Right ventricle myocardium inferior (tissue), 1 donor: Measurements from ENCODE around the gene WBP1L. TPM values are rescaled to one million over a fixed set of nuclear protein-coding genes. Genes with fewer than 3 reads are reported as not detected.
"Not testable (repeated sequence)": the region's sequence is repeated elsewhere in the genome, so short reads cannot be mapped to it uniquely, and the experiment has no call there.

Source experiments
- ATAC-seq: fragments of 200-7000 bp; cut with Tn5 transposase; one replicate; pipeline ENCODE4 v1.9.1; 2020; ENCODE audit warnings: mild to moderate bottlenecking, moderate library complexity
- DNase-seq: peaks from one replicate; pipeline ENCODE4 v3.0.0; 2021; ENCODE audit errors: missing footprints
- intact Hi-C: fragments of 100-400 bp; cut with DNase I; formaldehyde crosslinking; loops from one replicate; pipeline ENCODE4 v1.11.0; 2022
- total RNA-seq: library from RNA; stranded (reverse); fragmentation: NEBNext Ultra II Directional; extraction: Animal tissue kit (Norgen Biotek cat#: 25700); gene quantifications from one replicate; pipeline ENCODE4 v1.2.1, GENCODE V29; 2021
- donor health status: DM: no; HTN: yes; CAD: no; lungs with severe emphysema.

Gene WBP1L
- total RNA-seq, 1 donor from 2014 or later = 25.9 TPM

DNA sequence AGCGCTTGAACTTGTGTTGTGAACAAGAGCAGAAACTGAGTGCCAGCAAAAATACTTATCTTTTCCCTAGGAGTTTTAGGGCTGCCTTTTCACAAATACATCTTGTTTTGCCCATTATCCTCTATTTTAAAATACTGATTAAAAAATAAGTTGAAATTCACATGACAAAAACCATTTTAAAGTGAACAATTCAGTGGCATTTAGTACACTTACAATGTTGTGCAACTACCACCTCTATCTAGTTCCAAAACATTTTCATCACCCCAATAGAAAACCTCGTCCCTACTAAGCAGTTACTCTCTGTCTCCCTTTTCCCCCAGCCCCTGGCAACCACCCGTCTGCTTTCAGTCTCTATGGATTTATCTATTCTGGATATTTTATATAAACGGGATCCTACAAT lies 1.4 kb downstream of the WBP1L start:
- intact Hi-C loops = loop anchor here (2.0 to 10.0 kb wide), 2 partner anchors 30 to 490 kb away; no protein-coding TSS in a partner anchor
- ATAC-seq (no peak), DNase-seq (no peak)

DNA sequence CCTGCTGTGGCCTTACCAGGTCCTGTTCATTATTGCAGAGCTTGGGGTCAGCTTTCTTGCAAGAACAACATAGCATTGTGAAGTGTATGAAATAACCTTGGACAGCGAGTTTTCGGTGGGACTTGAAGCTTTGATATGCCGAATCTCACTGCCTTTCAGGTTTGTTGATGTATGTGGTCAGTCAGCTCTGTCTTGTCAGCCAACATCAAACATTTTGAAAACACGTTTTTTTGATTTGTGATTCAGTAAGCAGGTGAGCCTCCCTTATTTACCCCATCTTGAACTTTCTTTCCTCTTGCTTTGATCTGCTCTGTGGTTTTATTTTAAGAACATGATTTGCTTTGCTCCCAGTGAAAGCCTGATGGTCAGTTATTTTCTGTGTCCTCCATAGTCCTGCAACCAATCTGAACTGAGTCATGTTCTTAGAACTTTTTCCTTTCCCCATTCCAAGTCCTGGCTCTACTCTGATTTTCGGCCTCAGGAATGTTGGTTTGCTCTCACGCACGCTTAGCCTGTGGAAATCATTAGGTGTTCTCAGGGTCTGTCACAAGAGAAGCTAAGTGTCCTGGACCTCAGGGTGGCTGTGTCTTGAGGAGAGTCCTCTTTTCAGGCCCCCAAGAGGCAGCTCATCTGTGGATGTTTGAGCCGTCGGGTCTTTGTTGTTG lies 8.7 kb downstream of the WBP1L start:
- ATAC-seq (peak; percentile 24), DNase-seq (no peak)
- intact Hi-C loops = loop anchor here (5.0 kb wide), 1 partner anchor 60 kb away; no protein-coding TSS in a partner anchor

- ATAC-seq (peak; percentile 70), DNase-seq (no peak)
- intact Hi-C loops = loop anchor here (5.0 kb wide), 1 partner anchor 59 kb away; no protein-coding TSS in a partner anchor
Observed at GRCh38 chr10:102752934-102753664, 9.4 kb downstream of the WBP1L start.

DNA sequence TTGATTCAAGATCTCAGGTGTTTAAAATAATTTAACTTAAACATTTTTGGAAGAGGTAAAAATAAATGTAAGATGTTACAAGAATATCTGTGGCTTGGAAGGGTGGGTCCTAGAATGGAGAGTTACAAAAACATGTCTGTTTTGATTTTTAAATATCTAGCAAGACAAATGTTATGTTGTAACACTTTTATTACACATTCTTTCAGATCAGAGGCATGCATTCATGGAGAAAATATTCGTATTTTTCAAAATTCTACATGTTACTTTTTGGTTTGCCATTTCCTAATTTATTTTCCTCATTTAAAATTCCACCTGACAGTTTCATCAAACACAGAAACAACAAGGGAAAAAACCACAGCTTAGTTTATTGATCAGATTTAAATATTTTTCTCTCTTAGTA lies 10.0 kb downstream of the WBP1L start:
- no peak for ATAC-seq
- intact Hi-C loops = loop anchor here (5.0 kb wide), 1 partner anchor 59 kb away; no protein-coding TSS in a partner anchor

DNA sequence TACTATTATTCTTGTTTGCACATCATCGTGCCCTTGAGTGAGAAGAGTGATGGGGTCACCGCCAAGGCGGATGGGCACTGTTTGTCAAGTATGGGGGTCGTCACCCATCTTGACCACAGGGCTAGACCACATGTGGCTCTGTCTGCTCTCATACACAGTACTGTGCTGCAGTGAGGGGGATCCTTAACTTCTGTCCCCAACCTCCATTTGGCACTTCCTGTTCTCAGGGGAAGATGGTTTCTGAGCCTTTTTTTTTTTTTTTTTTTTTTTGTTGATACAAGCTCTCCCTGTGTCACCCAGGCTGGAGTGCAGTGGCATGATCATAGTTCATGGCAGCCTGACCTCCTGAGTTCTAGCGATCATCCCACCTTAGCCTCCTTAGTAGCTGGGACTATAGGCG lies 13.6 kb downstream of the WBP1L start:
- intact Hi-C loops = no loop called here
- ATAC-seq (no peak), DNase-seq (no peak)

More for the DNA sequence above, 10.0 kb downstream of the WBP1L start:
- DNase-seq = no peak

DNA sequence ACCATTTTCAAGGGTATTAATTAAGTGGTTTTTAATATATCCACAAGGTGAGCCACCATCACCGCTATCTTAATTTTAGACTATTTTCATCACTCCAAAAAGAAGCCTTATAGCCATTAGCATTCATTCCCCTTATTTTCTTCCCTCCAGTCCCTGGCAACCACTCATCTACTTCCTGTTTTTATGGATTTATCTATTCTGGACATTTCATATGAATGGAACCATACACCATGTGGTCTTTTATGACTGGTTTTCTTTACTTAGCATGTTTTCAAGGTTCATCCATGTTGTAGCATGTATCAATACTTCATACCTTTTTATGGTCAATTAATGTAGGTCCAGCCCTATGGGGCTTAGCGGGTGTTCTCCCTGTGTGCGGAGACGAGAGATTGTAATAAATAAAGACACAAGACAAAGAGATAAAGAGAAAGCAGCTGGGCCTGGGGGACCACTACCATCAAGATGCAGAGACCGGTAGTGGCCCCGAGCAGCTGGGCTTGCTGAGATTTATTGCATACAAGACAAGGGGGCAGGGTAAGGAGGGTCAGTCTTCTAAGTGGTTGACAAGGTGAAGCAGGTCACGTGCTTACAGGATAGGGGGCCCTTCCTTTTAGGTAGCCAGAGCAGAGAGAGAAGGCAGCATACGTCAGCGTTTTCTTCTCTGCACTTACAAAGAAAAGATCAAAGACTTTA lies 14.6 kb downstream of the WBP1L start:
- intact Hi-C loops = no loop called here
- no peak for ATAC-seq
- DNase-seq = no peak

- intact Hi-C loops, DNase-seq, ATAC-seq: not testable (repeated sequence)
Observed at GRCh38 chr10:102758933-102759262, 15.2 kb downstream of the WBP1L start.

GRCh38 chr10:102759497-102760210 lies 15.9 kb downstream of the WBP1L start:
- DNase-seq = no peak
- intact Hi-C loops = no loop called here
- ATAC-seq = no peak

GRCh38 chr10:102761981-102762380 lies 18.2 kb downstream of the WBP1L start:
- intact Hi-C loops = no loop called here
- no peak for ATAC-seq
- DNase-seq = no peak

DNA sequence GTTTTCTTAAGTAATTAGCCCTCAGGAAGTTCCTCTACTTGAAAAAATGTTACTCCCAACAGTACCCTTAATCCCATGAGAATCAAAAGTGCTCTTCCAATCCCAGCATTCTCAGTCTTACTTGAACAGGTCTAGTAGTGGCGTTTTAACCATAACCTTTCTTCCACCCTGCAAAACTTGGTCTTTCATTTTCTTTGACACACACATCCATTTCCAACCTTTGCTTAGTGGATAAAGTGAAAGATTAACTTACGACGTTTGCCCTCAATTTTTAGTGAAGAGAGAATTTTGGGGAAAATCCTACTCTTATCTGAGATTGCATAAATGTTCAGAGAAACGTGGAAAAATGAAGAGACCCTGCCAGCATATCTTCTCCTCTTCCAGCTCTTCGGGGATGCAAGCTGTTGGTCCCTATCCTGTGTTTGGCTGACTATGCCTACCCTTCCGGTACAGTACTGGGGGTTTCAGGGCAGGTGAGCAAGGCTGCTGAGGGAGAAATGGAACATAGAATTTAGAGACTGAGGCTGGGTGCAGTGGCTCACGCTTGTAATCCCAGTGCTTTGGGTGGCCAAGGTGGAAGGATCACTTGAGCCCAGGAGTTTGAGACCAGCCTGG lies 18.8 kb downstream of the WBP1L start:
- DNase-seq (no peak), ATAC-seq (peak; percentile 49)
- intact Hi-C loops = no loop called here

GRCh38 chr10:102763037-102763607 lies 19.4 kb downstream of the WBP1L start:
- DNase-seq = no peak
- peak; percentile 78 for ATAC-seq

DNA sequence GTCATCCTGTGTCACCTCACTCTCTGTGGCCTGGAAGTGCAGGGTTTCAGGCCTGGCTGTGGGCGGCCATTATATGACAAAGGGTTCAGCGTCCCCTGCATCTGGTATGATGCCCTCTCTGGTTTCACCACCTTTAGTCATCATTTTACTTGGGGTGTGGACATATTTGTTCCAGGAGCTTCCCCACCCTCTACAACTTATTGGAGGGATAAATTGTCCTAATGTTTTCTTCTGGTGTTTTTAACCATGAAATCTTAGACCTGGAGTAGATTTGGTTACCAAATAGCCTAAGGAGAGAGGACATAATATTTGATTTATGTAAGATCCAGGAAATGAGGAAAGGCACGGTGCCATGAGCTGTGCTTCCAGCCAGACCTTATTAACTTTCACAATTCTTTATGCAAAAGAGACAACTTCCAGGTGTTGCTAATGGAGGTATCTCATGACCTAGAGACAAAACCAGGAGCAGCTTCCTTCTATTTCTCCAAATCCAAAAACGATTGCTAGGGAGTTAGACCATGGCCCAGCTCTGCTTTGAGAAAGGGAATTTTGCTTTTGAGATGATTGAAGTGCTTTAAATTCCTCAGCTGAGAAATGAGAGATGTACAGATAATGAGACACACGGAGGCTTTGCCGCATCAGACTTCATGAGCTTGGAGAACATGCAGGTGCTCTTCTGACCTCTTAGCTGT lies 20.9 kb downstream of the WBP1L start:
- intact Hi-C loops = no loop called here
- DNase-seq = no peak
- no peak for ATAC-seq

More at GRCh38 chr10:102763037-102763607, 19.4 kb downstream of the WBP1L start:
- intact Hi-C loops = no loop called here

GRCh38 chr10:102765336-102765735 lies 21.6 kb downstream of the WBP1L start:
- ATAC-seq = no peak
- intact Hi-C loops = no loop called here
- no peak for DNase-seq

DNA sequence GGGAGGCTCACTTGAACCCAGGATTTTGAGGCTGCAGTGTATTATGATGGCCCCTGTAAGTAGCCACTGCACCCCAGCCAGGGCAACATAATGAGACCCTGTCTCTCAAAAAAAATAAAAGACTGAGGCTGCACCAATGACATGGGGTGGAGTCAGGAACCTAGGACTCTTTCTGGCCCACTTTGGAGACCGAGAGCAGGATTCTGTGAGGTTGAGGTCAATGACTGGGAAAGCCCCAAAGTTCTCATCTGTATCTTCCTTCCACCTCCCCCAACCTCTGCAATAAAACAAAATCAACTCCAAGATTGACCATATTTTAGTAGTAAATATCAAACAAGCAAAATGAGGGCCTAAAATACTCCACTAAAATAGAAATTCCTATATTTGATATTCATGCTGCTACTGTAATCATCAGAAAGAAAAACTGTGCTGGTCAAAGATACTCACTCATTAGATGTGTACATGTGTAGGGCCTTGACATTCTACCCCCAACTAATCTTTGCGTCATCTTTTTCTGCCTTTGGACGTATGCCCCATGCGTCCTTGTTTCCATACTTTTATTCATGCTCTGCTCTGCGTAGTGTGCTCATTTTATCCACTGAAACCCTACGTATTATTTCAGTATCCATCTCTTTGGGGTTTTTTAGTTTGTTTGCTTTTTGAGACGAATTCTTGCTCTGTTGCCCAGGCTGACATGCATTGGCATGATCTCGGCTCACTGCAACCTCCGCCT lies 23.8 kb downstream of the WBP1L start:
- DNase-seq = no peak
- no peak for ATAC-seq
- intact Hi-C loops = no loop called here

DNA sequence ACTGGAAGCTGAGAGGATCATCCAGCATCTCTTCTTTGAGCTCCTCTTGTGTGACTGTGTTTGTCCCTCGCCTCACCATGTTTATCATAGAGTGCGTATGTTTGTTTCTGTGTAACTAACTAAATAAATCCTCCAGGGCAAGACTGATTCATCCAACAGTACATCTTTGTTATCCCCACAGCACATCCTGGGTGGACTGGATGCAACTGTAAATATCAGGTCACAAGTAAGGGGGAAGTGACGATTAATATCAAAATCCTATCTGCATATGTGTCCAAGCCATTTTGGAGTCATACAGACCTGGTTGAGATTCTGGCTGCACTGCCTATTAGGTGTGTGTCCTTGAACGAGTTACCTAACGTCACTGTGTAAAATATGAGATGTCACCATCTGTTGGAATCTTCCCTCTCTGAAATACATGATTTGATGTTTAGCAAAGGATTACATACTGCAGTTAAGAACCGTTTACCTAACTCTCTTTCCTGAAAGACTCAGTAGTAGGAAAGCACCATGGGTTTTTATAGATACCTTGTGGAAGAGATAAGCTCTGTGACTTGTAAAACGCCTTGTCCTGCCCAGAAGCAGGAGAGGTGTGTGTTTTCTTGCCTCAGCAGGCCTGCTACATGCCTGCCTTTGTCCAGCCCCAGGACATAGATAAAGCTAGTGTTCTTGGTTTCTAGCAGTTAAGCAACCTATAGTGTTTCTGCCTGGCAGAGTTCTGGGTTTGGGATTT lies 25.8 kb downstream of the WBP1L start:
- DNase-seq = no peak
- no peak for ATAC-seq
- intact Hi-C loops = loop anchor here (10.0 kb wide), 1 partner anchor 125 kb away; the partner anchor contains the start of gene TRIM8

- DNase-seq (no peak), ATAC-seq (no peak)
- intact Hi-C loops = loop anchor here (10.0 kb wide), 1 partner anchor 125 kb away; the partner anchor contains the start of gene TRIM8
Observed at GRCh38 chr10:102770108-102770482, 26.3 kb downstream of the WBP1L start.
